RWPE1 (cell line): ENCODE data around the gene MRLN.

Experiments used
- CTCF ChIA-PET: fragments of 350-600 bp; sonication (Branson Sonifier 250); formaldehyde crosslinking; extraction: SDS; loops from one replicate; lab custom pipeline; 2021; lab: Yijun Ruan, JAX
- POLR2A ChIA-PET: fragments of 400-600 bp; formaldehyde crosslinking; extraction: SDS; loops from one replicate; lab custom pipeline; 2020; ENCODE audit warnings: antibody characterized with exemption; ENCODE audit not compliant: low non-redundant PET; lab: Yijun Ruan, JAX
- DNase-seq: peaks from one replicate; pipeline ENCODE4 v3.0.0; 2012; ENCODE audit warnings: low spot score
- H3K27ac ChIP-seq: fragments of 450-650 bp; 2 replicates; pipeline ENCODE4 v1.5.1; 2017
- CTCF ChIP-seq: fragments of 450-650 bp; conservative IDR thresholded peaks from 2 replicates; pipeline ENCODE4 v1.5.1; 2017; ENCODE audit warnings: low read depth, mild to moderate bottlenecking

Gene MRLN

GRCh38 chr10:59762505-59762904, 9.2 kb upstream of the MRLN start:
- POLR2A ChIA-PET, result no interaction called here
- CTCF ChIA-PET, result interaction anchor here (0.7 kb wide), 1 partner anchor 210 kb away, joined by 3 read pairs; no protein-coding TSS in a partner anchor
- DNase-seq, result no peak
- H3K27ac ChIP-seq, result no peak overlapping the region
- TF ChIP-seq CTCF, result no peak

- TF ChIP-seq CTCF, result no peak
- H3K27ac ChIP-seq, result no peak overlapping the region
- no peak for DNase-seq
- POLR2A ChIA-PET, result no interaction called here
- CTCF ChIA-PET, result no interaction called here
Measured at GRCh38 chr10:59757966-59758365, 4.7 kb upstream of the MRLN start.

- CTCF ChIA-PET, result interaction anchor here (0.7 kb wide), 1 partner anchor 248 kb away, joined by 3 read pairs; no protein-coding TSS in a partner anchor
- no peak for TF ChIP-seq CTCF
- POLR2A ChIA-PET, result no interaction called here
Measured at GRCh38 chr10:59754951-59755350, 1.7 kb upstream of the MRLN start.

GRCh38 chr10:59752278-59752940, 846 bp downstream of the MRLN start:
- ChIA-PET POLR2A (no interaction called here), CTCF (interaction anchor here (0.7 kb wide), 1 partner anchor 36 kb away, joined by 3 read pairs; no protein-coding TSS in a partner anchor)
- no peak for TF ChIP-seq CTCF
- no peak for DNase-seq
- no peak overlapping the region for H3K27ac ChIP-seq

More at GRCh38 chr10:59754951-59755350, 1.7 kb upstream of the MRLN start:
- no peak overlapping the region for H3K27ac ChIP-seq
- DNase-seq, result no peak

GRCh38 chr10:59750155-59750945, 2.9 kb downstream of the MRLN start:
- no peak for DNase-seq

More at GRCh38 chr10:59750155-59750945, 2.9 kb downstream of the MRLN start:
- no peak for TF ChIP-seq CTCF
- ChIA-PET CTCF (no interaction called here), POLR2A (no interaction called here)
- H3K27ac ChIP-seq, result no peak overlapping the region
